Stimulated activated CD4-positive, alpha-beta T cell treated with anti-CD3 and anti-CD28 coated beads, Interleukin-4, amount 100 ng/mL, for 1 hour (primary cell): ENCODE results near the gene CIAPIN1.

Source experiments
- DNase-seq: peaks from one replicate; pipeline ENCODE4 v3.0.0-alpha.2; 2020

The CIAPIN1 gene

GRCh38 chr16:57447186-57447962, at the start of gene CIAPIN1, which contains the start of gene COQ9:
Gene CIAPIN1, minus strand, starts transcription at chr16:57447385. Its CDS starts 6,457 bp downstream, at chr16:57440928.
Gene COQ9, plus strand, starts transcription at chr16:57447479. Its CDS starts 27 bp downstream, at chr16:57447506.
- peak; percentile 93 for DNase-seq

- DNase-seq = no peak
Measured at GRCh38 chr16:57493767-57494166, 46.6 kb upstream of the CIAPIN1 start.

GRCh38 chr16:57489229-57489628, 42.0 kb upstream of the CIAPIN1 start:
- DNase-seq = no peak

- DNase-seq = no peak
Measured at GRCh38 chr16:57486858-57487834, 40.0 kb upstream of the CIAPIN1 start.

- peak; percentile 85 for DNase-seq
Measured at GRCh38 chr16:57485916-57486857, 39.0 kb upstream of the CIAPIN1 start, which contains the start of gene DOK4. Gene DOK4, minus strand, starts transcription at chr16:57486493. Its CDS starts 6,986 bp downstream, at chr16:57479507.

- DNase-seq = no peak
Measured at GRCh38 chr16:57485091-57485915, 38.1 kb upstream of the CIAPIN1 start.

- no peak for DNase-seq
Measured at GRCh38 chr16:57484515-57485005, 37.4 kb upstream of the CIAPIN1 start.

GRCh38 chr16:57483725-57484514, 36.7 kb upstream of the CIAPIN1 start:
- DNase-seq = no peak

- DNase-seq = no peak
Measured at GRCh38 chr16:57482845-57483545, 35.8 kb upstream of the CIAPIN1 start.

GRCh38 chr16:57481421-57481820, 34.2 kb upstream of the CIAPIN1 start:
- no peak for DNase-seq

GRCh38 chr16:57480754-57481230, 33.6 kb upstream of the CIAPIN1 start:
- no peak for DNase-seq

- DNase-seq = no peak
Measured at GRCh38 chr16:57479976-57480753, 33.0 kb upstream of the CIAPIN1 start.

GRCh38 chr16:57479205-57479975, 32.2 kb upstream of the CIAPIN1 start:
- DNase-seq = no peak

- DNase-seq = no peak
Measured at GRCh38 chr16:57478396-57479204, 31.4 kb upstream of the CIAPIN1 start.

GRCh38 chr16:57477531-57478202, 30.5 kb upstream of the CIAPIN1 start:
- DNase-seq = no peak
